NCI-H128 (cell line): ENCODE results near the gene SLC25A42.
"Not testable (repeated sequence)": the region's sequence is repeated elsewhere in the genome, so short reads cannot be mapped to it uniquely, and the experiment has no call there.

Experiments
- DNase-seq: peaks from one replicate; lab custom pipeline; 2025; ENCODE audit not compliant: unreplicated experiment; lab: John Stamatoyannopoulos, UW

Gene SLC25A42

GRCh38 chr19:19068659-19069654, 5.2 kb downstream of the SLC25A42 start:
- no peak for DNase-seq

GRCh38 chr19:19071897-19072296, 8.1 kb downstream of the SLC25A42 start:
- no peak for DNase-seq

- DNase-seq: no peak
Observed at GRCh38 chr19:19074196-19074882, 10.5 kb downstream of the SLC25A42 start.

- no peak for DNase-seq
Observed at GRCh38 chr19:19075126-19075525, 11.3 kb downstream of the SLC25A42 start.

GRCh38 chr19:19076476-19076875, 12.7 kb downstream of the SLC25A42 start:
- DNase-seq: no peak

GRCh38 chr19:19077103-19077502, 13.3 kb downstream of the SLC25A42 start:
- no peak for DNase-seq

DNA sequence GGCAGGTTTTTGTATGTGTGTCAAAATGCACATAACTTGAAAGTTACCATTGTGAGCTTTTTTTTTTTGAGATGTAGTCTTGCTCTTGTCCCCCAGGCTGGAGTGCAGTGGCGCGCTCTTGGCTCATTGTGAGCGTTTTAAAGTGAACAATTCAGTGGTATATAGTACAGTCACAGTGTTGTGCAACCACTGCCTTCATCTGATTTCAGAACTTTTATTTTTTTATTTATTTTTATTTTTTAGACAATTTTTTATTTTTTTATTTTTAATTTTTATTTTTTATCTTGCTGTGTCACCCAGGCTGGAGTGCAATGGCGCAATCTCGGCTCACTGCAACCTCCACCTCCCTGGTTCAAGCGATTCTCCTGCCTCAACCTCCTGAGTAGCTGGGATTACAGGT, 15.0 kb downstream of the SLC25A42 start:
- no peak for DNase-seq

GRCh38 chr19:19079571-19079970, 15.8 kb downstream of the SLC25A42 start:
- DNase-seq: no peak

DNA sequence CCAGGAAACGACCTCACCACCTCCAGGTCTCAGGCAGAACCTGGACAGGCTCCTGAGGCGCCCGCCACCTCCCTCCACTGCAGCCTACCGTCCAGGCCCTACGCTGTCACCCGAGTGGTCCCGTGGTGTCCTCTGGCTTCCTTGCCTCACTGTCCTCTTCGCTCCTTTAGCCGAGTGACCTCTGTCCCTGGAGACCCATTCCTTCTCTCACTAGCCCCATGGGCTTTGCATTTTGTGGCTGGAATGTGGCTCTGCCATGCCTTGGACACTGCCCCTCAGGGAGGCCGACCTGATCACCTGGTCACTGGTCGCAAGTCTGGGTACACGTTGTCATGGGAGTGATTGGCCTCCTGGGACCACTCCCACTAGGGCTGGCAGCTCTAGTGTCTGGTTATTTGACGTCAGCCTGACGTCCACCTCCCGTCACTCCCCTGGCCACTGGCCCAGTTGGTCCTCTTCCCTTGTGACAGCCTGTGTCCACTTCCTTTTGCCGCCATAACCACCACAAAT, 17.9 kb downstream of the SLC25A42 start:
- no peak for DNase-seq

DNA sequence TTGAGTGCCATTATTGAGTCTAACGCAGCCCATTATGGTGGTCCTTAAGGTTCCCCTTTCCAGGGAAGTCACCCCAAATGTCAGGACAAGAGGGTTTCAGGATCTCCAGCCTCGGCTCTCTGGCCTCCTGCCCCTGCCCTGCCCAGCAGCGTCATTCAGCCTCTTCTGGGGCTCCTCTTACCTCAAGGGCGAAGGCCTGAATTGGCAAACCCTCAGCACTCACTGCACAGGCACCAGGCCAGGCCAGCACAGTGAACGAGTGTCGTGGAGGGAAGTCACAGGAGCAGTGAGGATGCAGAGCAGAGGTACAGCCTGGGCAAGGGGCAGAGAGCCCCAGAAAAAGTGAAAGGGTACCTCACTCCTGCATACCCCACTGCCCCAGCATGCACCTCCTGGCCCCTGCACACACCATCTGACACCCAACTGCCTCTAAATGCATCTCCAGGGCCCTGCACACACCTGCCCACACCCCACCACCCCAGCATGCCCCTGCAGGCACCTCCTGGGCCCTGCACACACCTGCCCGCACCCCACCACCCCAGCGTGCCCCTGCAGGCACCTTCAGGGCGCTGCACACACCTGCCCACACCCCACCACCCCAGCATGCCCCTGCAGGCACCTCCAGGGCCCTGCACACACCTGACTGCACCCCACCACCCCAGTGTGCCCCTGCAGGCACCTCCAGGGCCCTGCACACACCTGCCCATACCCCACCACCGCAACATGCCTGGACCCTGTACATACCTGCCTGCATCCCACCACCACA, 19.8 kb downstream of the SLC25A42 start:
- DNase-seq: no peak

DNA sequence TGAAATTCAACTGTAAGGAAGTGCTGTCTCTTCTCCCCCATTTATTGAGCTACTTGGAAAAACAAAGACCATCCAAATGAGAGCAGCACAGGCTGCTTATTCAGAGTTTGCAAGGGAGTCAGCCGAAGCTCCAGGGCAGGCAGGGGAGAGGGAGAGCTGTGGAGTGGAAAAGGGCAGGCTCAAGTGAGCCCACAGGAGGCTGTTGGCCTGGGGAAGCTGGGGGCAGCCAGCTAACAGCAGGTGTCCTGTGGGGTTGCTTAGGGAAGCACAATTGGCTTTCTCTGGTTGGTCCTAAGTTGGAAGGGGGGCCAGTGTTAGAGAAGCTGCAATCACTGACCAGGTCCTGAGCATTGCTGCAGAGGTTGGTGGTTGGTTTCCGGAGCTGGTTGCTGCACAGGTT, 23.9 kb downstream of the SLC25A42 start:
- no peak for DNase-seq

GRCh38 chr19:19094513-19094912, 30.7 kb downstream of the SLC25A42 start:
- no peak for DNase-seq

GRCh38 chr19:19095691-19096090, 31.9 kb downstream of the SLC25A42 start:
- DNase-seq: no peak

- no peak for DNase-seq
Observed at GRCh38 chr19:19096641-19097627, 33.1 kb downstream of the SLC25A42 start.

DNA sequence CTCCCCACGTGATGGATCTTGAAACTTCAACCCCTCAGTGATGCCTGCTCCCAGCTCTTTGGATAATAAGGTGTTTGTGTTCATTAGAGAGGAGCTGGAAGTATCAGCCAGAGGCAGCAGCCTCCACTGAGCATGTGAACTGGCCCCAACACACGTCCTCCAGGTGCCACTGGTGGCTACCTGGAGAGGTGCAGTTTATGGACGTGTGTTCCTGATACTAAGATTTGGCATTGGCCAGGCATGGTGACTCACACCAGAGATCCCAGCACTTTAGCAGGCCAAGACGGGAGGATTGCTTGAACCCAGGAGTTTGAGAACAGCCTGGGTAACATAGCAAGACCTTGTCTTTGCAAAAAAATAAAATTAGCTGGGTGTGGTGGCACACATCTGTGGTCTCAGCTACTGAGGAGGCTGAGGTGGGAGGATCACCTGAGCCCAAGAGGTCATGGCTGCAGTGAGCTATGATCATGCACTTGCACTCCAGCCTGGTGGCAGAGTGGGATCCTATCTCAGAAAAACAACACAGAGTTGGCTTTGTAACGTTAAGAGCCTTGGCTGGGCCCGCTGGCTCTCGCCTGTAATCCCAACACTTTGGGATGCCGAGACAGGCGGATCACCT, 34.4 kb downstream of the SLC25A42 start:
- DNase-seq: no peak

GRCh38 chr19:19098703-19099632, 35.2 kb downstream of the SLC25A42 start:
- no peak for DNase-seq

DNA sequence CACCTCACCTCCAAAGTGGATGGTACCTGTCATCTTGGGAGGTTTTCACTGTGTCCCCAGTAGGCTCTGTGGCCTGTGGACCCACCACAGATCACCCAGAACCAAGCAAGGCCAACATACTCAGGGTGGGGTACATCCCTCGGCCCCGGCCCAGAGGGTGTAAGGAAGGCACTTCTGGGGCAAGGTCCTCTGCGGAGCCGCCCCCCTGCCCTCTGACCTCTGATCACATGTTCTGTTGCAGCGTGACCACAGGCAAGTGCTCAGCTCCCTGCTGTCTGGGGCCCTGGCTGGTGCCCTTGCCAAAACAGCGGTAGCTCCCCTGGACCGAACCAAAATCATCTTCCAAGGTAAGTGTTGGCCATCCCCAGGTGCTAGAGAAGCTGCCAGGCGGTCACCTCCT, 37.7 kb downstream of the SLC25A42 start:
- no peak for DNase-seq

GRCh38 chr19:19102566-19102965, 38.8 kb downstream of the SLC25A42 start:
- DNase-seq: not testable (repeated sequence)
